ENCODE results near the gene CMIP.

The CMIP gene

GRCh38 chr16:81592353-81592866 lies 147.8 kb downstream of the CMIP start:
- DNase-seq = no peak

- DNase-seq = peak; percentile 82
Measured at GRCh38 chr16:81593481-81593880, 148.9 kb downstream of the CMIP start.

- DNase-seq = no peak
Measured at GRCh38 chr16:81595629-81596292, 151.2 kb downstream of the CMIP start.

- no peak for DNase-seq
Measured at GRCh38 chr16:81597079-81597658, 152.6 kb downstream of the CMIP start.

- no peak for DNase-seq
Measured at GRCh38 chr16:81598083-81598482, 153.5 kb downstream of the CMIP start.

GRCh38 chr16:81599034-81599744 lies 154.6 kb downstream of the CMIP start:
- no peak for DNase-seq

GRCh38 chr16:81600275-81600674 lies 155.7 kb downstream of the CMIP start:
- DNase-seq = no peak

GRCh38 chr16:81601008-81601428 lies 156.4 kb downstream of the CMIP start:
- peak; percentile 75 for DNase-seq

GRCh38 chr16:81601601-81602255 lies 157.1 kb downstream of the CMIP start:
- DNase-seq = peak; percentile 50

- DNase-seq = no peak
Measured at GRCh38 chr16:81602256-81602776, 157.7 kb downstream of the CMIP start.

GRCh38 chr16:81602792-81603191 lies 158.2 kb downstream of the CMIP start:
- no peak for DNase-seq

- no peak for DNase-seq
Measured at GRCh38 chr16:81604960-81605383, 160.4 kb downstream of the CMIP start.

GRCh38 chr16:81606039-81606438 lies 161.4 kb downstream of the CMIP start:
- DNase-seq = no peak

- no peak for DNase-seq
Measured at GRCh38 chr16:81607006-81607405, 162.4 kb downstream of the CMIP start.

- no peak for DNase-seq
Measured at GRCh38 chr16:81607805-81608522, 163.4 kb downstream of the CMIP start.

GRCh38 chr16:81608523-81609209 lies 164.1 kb downstream of the CMIP start:
- no peak for DNase-seq

GRCh38 chr16:81609323-81609892 lies 164.8 kb downstream of the CMIP start:
- no peak for DNase-seq

GRCh38 chr16:81610144-81610842 lies 165.7 kb downstream of the CMIP start:
- no peak for DNase-seq

GRCh38 chr16:81610936-81611335 lies 166.3 kb downstream of the CMIP start:
- DNase-seq = no peak

- DNase-seq = no peak
Measured at GRCh38 chr16:81611721-81612120, 167.1 kb downstream of the CMIP start.

Measured in NCI-H446 treated with DMSO at 0.1 percent for 48 hours (cell line).